GM18499 (cell line): Measurements from ENCODE around the gene TTL.
"Not testable (repeated sequence)": the region's sequence is repeated elsewhere in the genome, so short reads cannot be mapped to it uniquely, and the experiment has no call there.

Experiments
- ATAC-seq: cut with Tn5 transposase; IDR thresholded peaks from one replicate; pipeline ENCODE4 v1.9.1; 2021; ENCODE audit warnings: moderate number of reproducible peaks; ENCODE audit not compliant: insufficient read depth, unreplicated experiment

Gene TTL

GRCh38 chr2:112481528-112482233 is at the start of gene TTL:
TSS of gene TTL (plus strand) at chr2:112482156. CDS start at chr2:112482345, 189 bp downstream.
- no peak for ATAC-seq

GRCh38 chr2:112432390-112432734 is 49.6 kb upstream of the TTL start:
- not testable (repeated sequence) for ATAC-seq

GRCh38 chr2:112432735-112433479 is 49.0 kb upstream of the TTL start:
- ATAC-seq: peak; percentile 28

DNA sequence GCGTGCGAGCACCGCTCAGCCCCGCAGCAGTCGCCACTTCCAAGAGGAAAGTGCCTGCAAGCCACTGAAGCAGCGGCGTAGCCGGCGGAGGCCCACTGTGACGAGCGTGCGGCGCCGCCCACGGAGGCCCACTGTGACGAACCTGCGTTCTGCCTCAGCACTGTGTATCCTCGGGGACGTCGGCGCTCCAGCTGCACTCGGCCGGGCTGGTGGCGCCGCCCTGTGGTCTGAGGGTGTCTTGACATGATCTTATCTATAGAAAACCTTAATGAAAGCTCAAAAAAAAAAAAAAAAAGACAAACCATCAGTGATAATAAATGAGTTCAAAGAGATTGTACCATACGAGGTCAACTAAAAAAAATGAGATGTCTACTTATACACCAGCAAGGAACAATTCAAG is 48.5 kb upstream of the TTL start, which contains the start of gene RGPD8:
Gene RGPD8 (minus strand): TSS at position 166 of the 400 bp plus-strand sequence. CDS start 192 bp downstream, outside the sequence.
- peak; percentile 93 for ATAC-seq

- ATAC-seq: no peak
Measured at GRCh38 chr2:112433932-112434730, 47.8 kb upstream of the TTL start.

DNA sequence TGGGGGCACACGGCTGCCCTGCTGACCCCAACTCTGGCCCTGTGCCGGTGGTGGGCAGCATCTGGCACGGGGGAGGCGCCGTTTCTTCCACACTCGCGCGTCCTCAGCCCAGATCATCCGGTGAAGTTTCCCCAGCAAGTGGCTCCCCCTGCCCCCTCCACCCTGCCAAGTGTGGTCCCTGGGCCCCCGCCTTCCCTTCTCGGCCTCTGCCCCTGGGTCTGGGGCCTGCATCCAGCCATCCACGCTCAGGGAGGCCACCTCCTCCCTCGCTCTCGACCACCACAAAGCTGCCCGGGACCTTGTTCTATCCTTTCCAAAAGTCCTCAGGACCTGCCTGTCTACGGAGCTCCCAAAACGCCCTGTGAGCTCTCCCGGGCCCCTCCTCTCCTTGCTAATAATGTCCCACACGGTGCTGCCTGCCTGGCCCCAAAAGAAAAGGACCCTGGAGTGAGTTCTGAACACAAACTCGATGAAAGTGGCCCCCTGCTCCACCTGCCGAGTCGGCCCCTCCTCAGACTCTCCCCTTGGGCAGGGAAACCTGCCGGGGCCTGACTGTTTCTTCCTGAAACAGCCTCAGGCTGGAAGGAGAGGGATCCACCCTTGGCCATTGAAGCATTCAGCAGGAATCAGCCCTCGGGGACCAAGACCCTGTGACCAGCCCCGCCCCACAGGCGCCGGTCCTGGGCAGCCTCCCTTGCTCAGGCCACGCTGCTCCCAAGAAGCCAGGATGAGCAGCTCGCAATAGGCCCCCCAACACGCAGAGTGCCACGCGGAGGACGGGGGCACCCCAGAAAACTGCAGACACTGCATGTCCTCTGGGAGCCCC is 46.9 kb upstream of the TTL start:
- not testable (repeated sequence) for ATAC-seq

DNA sequence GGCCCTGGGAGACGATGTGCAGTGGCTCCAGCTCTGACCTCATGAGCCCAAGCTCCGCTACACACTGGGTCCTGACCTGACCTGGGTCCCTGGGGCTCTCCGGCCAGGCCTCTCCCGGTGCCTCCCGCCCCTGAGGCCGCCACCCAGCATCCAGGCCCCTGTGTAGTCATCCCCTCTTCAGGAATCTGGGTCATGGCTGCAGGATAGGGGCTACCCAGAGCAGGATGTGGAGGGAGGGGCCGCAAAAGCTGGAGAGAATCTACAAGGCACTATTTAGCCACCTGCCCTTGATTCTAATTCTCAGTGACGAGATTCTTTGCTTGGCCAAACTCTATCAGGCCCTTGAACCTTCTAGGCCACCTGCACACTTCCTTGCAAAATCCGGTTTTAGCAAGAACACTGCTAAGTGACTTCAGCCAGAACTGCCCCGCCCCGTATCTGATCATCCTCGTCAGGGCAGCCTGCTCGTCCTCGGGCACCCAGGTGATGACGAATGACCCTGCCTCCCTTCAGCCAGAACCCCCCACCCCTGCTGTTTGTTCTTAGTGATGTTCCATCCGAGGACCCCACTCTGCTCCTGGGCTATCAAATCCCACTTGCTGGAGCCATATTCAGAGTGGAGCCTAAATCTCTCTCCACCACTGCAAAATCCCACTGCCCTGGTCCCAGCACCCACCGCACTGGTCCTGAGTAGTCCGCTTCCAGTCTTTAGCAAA is 46.1 kb upstream of the TTL start:
- ATAC-seq: not testable (repeated sequence)

- ATAC-seq: not testable (repeated sequence)
Measured at GRCh38 chr2:112436993-112437392, 45.0 kb upstream of the TTL start.

- ATAC-seq: not testable (repeated sequence)
Measured at GRCh38 chr2:112437405-112437831, 44.5 kb upstream of the TTL start.

GRCh38 chr2:112438603-112439261 is 43.2 kb upstream of the TTL start:
- ATAC-seq: not testable (repeated sequence)

GRCh38 chr2:112444256-112444655 is 37.7 kb upstream of the TTL start:
- ATAC-seq: not testable (repeated sequence)

DNA sequence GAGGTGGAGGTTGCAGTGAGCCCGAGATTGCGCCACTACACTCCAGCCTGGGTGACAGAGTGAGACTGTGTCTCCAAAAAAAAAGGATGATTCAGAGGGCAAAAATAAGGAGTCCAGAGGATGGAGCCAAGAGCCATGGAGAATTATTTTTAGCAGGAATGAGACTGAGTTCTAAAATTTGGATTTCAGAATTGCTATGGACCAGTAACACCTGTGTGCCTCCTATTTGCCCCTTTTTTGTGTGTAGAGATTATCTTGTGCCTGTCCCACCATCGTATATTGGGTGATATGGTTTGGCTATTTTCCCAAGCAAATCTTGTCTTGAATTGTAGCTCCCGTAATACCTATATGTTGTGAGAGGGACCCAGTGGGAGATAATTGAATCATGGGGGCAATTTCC is 32.1 kb upstream of the TTL start:
- ATAC-seq: no peak

DNA sequence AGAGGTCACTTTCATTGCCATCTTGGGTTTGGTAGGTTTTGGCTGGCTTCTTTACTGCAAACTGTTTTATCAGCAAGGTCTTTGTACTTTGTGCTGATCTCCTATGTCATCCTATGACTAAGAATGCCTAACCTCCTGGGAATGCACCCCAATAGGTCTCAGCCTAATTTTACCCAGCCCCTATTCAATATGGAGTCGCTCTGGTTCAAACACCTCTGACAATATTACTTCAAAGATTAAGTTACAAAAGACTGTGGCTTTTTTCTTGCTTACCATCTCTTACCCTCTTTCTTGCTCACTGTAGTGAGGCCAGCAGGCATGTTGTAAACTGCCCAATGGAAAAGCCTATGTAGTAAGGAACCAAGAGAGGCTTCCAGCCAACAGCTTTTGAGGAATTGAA is 30.6 kb upstream of the TTL start:
- no peak for ATAC-seq

- ATAC-seq: no peak
Measured at GRCh38 chr2:112454586-112454985, 27.4 kb upstream of the TTL start.

DNA sequence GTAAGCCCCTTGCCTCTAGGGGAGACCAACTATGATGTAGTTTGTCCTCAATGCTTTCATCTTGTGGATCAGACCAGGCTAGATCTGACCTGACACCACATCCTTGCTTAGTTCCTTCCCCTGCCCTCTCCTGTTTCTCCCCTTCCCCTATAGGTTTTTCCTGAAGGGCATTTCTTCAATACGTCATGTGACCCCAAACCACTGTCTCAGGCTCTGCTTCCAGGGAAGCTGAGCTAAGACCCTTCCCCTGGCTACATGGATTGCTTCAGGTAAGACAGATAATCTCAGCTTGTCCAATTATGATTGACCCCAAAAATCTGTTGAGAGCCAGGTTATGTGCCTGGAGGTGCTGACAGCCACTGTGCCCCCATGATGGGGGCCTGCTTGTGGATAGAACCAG is 22.6 kb upstream of the TTL start:
- no peak for ATAC-seq

DNA sequence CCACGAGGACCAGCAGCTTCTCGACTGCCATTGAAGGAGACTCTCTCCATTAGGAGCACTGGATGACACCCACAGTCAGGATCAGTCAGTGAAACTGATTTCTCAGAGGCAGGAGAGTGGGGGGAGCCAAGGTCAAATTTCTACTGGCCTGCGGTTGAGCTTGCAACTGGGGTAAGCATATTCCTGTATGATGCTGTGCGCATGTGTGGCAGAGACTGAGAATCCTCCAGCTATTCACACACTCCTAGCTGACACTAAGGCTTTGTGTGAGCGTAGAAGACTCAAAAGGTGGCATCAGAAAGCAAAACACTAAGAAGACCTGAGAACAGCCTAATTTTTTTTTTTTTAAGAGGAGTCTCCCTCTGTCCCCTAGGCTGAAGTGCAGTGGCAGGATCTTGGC is 19.8 kb upstream of the TTL start:
- ATAC-seq: no peak

DNA sequence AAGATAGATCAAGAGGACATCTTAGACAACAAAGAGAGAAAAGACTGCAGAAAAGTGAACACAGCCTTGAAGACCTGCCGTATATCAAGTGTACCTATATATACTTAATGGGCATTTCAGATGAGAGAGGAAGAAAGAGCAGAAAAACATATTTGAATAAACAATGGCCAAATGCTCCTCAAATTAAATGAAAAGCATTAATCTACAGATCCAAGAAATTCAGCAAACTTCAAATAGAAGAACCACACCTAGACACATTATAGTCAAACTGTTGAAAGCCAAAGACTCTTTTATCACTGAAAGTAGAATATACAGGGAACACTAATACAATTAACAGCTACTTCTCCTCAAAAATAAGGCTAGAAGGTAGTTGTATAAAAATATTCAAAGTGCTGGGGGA is 18.7 kb upstream of the TTL start:
- no peak for ATAC-seq

DNA sequence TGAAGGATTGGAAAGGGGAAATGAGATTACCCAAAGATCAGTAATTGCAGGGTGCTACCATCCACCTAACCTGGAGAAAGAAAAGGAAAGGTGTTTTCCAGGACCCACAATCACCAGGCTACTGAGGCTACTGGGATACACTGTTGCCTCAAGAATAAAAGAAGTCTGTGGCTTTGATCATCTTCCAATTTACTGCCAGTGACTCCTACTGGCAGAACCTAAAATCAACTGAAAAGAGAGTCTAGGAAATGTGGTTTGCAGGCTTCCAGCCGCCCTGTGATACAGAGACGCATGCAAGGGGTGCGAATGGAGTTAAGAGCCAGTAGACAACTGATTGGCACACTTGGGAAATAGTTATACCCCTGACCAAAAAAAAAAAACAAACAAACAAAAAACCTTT is 16.6 kb upstream of the TTL start:
- ATAC-seq: no peak
